ENCODE results near the gene PLCG1. TPM values are rescaled to one million over a fixed set of nuclear protein-coding genes. Genes with fewer than 3 reads are reported as not detected.
A peak's percentile ranks its signal among the peaks of the same experiment; 100 is the strongest.

Gene PLCG1
- total and polyA plus RNA-seq, 2 of the 8 experiments (the other 6 are each of a cell fraction or from before 2014, with no cell fraction given) = 103 to 154 TPM

DNA sequence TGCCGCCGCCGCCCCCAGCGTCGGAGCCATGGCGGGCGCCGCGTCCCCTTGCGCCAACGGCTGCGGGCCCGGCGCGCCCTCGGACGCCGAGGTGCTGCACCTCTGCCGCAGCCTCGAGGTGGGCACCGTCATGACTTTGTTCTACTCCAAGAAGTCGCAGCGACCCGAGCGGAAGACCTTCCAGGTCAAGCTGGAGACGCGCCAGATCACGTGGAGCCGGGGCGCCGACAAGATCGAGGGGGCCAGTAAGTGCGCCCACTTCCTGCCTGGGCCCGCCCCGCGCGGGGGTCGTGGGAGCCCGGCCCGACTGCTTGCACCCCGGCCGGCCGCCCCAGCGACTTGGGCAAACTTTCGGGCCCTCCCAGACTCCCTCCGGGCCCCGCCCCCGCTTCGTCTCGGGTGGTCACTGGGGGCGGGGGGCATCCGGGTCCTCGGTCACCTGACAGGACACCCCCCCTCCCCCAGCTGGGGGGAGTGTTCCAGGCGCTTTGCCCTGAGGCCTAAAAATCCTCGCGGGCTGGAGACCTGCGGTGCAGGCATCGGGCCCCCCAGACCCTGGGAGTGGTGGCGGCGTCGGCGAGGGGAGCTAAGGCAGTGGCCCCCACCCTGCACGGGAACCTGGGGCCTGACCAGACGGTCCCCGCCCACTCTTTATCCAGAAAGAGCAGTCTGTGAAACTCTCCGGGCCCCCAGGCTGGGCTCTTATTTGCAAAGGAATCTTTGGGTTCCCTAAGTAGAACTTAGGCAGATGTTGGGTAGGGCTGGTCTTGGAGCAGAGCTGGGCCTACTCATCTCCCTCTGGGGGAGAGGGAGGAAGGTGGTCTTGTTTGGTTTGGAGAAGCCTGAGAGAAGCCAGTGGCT, 501 bp downstream of the PLCG1 start (continued):
- TF ChIP-seq SIN3A (conservative IDR thresholded peaks at IDR 0.05 in 1 of 2, IDR thresholded peaks at IDR 0.05 in 1 of 2; ENCODE audit: low read depth in 1 of 2, low read length in 2 of 2) (peak; percentile 67 to 74; a peak in 2 of 4 replicates), HDAC2 (IDR thresholded peaks at IDR 0.05; ENCODE audit: borderline replicate concordance in 1 of 2, low read depth in 2 of 2, low read length in 2 of 2) (peak in 1 of 2 experiments; percentile 47; a peak in 1 of 4 replicates), POLR2AphosphoS5 (IDR thresholded peaks at IDR 0.05; ENCODE audit: low read depth, low read length) (peak; percentile 69), EZH2 (IDR thresholded peaks at IDR 0.05; ENCODE audit: low read depth, low read length, severe bottlenecking) (no peak)
- TF ChIP-seq, protein P1, sequence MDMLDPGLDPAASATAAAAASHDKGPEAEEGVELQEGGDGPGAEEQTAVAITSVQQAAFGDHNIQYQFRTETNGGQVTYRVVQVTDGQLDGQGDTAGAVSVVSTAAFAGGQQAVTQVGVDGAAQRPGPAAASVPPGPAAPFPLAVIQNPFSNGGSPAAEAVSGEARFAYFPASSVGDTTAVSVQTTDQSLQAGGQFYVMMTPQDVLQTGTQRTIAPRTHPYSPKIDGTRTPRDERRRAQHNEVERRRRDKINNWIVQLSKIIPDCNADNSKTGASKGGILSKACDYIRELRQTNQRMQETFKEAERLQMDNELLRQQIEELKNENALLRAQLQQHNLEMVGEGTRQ (IDR thresholded peaks at IDR 0.05; ENCODE audit: low read length) = peak; percentile 73
